Subcutaneous adipose tissue (tissue), 4 donors: ENCODE measurements around the gene RING1. TPM values are rescaled to one million over a fixed set of nuclear protein-coding genes. Genes with fewer than 3 reads are reported as not detected.

ENCODE experiments used
- total RNA-seq, 4 donors: library from RNA; depleted of rRNA; stranded (reverse); fragments of >200 nt; gene quantifications; one replicate each; pipeline ENCODE4 v1.1.0, GENCODE V29; 2016
- TF ChIP-seq, protein P1 (sequence below): fragments of 450-650 bp; IDR thresholded peaks from one replicate; pipeline ENCODE4 v1.5.1; 2016; ENCODE audit warnings: low read depth, mild to moderate bottlenecking, control low read depth, antibody characterized with exemption, moderate library complexity

RING1 gene
- total RNA-seq, 4 donors from 2014 or later, result 7.3 to 19.0 (median 10.5) TPM

DNA sequence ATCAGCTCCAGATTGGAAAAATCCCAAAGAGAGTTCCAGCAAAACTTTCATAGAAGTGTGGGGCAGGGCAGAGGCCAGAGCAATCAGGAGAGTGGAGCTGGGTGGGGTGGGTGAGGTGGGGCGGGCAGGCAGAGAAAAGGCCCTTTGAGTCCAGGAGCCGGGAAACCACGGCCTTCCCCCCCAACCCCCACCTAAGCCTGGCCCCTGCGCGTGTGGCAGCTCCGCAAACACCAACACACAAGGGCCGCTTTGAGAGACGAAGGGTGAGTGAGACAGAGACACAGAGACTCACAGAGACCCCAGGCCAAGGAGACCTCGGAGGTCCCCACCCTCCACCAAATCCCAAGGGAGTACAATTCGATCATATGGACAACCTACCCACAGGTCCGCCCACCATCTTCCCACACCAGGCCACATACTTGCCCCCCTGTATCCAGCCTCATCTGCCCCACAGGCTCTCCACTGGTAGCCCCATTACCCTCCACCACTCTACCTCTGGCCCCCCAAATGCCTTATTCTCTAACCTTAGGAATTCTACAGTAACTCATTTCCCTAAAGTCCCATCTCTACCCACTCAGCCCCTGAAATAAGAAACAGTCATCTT lies 17.7 kb upstream of the RING1 start:
- TF ChIP-seq, protein P1, sequence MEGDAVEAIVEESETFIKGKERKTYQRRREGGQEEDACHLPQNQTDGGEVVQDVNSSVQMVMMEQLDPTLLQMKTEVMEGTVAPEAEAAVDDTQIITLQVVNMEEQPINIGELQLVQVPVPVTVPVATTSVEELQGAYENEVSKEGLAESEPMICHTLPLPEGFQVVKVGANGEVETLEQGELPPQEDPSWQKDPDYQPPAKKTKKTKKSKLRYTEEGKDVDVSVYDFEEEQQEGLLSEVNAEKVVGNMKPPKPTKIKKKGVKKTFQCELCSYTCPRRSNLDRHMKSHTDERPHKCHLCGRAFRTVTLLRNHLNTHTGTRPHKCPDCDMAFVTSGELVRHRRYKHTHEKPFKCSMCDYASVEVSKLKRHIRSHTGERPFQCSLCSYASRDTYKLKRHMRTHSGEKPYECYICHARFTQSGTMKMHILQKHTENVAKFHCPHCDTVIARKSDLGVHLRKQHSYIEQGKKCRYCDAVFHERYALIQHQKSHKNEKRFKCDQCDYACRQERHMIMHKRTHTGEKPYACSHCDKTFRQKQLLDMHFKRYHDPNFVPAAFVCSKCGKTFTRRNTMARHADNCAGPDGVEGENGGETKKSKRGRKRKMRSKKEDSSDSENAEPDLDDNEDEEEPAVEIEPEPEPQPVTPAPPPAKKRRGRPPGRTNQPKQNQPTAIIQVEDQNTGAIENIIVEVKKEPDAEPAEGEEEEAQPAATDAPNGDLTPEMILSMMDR, result no peak

DNA sequence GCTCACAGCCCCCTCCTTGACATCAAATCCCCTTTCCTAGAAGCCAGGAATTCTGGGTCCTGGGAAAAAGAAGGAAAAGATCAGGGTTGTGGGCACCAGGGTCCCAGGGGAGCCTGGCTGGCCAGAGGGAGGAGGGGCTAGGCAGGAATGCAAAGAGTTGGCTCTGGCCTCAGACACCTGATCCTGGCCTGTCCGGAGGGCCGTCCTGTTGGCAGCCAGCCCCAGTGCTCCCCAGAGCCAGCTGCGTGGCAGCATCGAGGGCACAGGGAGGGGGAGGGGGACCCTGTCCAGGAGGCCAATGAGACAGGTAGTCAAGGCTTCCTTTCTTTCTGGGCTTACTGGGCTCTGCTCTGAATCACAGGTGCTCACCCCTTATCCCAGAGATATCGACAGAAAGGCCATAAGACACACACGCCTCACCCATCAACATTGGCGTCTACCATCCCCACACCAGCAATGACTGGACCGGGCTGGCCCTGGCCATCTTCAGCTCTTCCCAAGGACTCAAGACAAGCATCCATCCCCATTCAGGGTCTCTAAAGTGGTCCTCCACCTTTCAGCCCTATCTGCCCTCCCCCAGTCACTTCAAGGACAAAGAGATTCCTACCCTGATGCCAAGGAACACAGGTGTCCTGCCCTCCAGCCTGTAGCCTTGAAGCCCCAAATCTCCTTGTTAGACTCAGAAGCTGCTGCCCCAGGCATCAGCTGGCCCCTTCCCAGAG lies 16.8 kb upstream of the RING1 start:
- TF ChIP-seq, protein P1, result no peak

DNA sequence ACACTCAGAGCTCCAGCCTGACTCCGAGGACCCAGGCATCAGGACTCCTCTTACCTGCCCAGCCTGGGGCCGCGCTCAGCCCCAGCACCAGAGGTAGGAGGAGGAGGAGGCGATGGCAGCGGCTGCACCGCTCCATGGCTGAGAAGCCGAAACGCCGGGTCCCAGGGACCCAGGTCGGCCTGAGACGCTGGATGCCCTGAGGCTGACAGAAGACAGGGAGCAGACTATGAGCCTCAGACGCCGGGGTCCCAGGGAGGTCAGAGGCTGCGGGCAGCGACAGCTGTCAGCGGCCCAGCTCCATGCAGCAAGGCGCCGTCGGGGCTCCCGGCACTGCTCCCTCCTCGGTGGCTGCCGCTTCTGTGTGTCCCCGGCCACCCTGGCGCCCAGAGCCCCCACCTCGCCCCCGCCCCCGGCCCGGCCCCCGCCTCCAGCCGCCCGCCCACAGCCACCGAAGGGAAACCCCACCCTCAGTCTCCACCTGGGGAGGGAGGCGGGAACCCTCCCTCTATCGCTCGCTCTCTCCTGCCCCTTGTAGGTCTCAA lies 16.1 kb upstream of the RING1 start, which contains the start of gene COL11A2:
Gene COL11A2, minus strand, starts transcription at position 363 of the 542 bp plus-strand sequence. Its CDS starts 227 bp downstream, at position 136.
- TF ChIP-seq, protein P1, result no peak

DNA sequence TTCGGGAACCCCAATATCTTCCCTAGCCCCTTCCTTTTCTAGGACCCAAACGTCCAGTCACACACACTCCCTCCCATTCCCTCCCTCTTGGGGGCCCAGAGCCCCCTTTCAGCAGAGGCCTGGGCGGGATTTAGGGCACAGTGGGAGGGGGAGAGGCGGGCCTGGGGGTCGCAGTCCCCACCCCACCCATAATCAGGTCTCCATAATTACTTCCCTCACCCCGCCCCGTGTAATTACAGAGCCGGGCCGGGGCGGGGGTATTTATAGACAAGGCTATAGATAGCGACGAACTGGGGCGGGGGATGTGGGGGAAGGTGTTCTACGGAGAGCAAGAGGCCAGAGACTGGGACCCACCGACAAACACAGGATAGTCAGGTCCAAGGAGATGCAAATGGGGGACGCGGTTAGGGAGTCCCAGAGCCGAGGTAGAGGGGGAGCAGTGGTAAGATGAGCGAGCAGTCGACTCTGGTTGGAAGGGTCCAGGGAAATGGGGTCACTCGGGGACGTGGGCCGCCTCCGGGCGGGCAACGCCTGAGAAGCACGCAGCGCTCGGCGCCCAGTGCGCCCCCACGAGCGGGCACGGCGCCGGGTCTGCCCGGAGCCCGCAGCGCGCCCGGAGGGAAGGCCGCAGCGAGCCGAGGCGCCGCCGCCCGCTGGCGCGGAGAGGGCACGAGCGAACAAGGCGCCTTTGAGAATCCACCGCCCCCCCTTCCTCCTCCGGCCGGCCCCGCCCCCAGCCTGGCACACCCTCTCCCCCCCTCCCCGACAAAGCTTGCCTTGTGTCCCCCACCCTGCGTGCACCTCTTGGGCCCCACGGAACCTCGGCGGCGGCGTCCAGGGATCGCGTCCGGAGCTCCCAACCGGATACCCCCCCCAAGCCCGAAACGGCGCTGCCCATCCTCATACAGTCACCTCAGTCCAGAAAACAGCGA lies 15.4 kb upstream of the RING1 start:
- TF ChIP-seq, protein P1, result no peak

DNA sequence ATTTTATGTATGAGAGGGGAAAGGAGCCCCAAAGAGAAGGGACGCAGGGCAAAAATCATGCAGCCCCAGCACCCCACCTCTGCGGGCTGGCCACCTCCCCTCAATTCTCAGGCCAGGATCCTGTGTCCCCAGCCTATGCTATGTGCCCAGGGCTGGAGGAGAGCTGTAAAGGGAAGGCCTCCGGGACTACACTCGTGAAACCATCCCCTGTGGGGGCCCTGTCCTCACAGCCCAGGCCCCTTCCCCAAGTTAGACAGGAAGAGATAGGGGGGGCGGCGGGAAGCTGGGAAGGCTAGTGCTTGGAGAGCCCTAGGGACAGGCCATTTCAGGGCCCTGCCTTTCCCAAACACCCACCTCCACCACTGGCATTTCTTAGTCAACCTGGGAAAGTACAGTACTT lies 14.7 kb upstream of the RING1 start:
- TF ChIP-seq, protein P1, result no peak

DNA sequence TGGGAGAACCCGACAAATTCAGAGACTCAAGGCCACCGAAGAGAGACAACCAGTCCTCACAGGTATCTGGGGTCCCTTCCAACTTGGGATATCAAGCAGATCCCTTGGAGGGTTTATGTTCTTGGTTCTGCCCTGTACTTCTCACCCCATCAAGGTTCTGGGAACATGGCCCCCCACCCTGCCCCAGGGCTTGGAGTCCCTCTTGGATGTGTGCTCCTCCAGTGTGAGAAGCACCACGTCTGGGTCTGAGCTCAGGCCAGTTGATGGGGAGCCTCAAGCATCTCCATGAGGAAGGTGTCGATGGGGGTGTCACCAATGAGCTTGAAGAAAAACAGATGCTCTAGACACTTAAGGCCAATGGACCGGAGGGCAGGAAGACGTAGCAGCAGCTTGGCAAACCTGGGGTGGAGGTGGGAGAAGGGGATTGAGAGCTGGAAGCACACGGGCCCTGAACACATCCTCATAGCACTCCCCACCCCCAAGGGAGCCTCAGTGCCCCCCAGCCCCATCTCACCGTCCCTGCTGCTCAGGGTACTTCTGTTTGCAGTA lies 13.8 kb upstream of the RING1 start:
- TF ChIP-seq, protein P1, result no peak
